HG03064 (cell line): ENCODE results near the gene GMPR2.
"Not testable (repeated sequence)": the region's sequence is repeated elsewhere in the genome, so short reads cannot be mapped to it uniquely, and the experiment has no call there.

ENCODE experiments used
- ATAC-seq: cut with Tn5 transposase; IDR thresholded peaks from one replicate; pipeline ENCODE4 v1.9.1; 2021; ENCODE audit warnings: low read depth; ENCODE audit not compliant: unreplicated experiment

GMPR2 gene

DNA sequence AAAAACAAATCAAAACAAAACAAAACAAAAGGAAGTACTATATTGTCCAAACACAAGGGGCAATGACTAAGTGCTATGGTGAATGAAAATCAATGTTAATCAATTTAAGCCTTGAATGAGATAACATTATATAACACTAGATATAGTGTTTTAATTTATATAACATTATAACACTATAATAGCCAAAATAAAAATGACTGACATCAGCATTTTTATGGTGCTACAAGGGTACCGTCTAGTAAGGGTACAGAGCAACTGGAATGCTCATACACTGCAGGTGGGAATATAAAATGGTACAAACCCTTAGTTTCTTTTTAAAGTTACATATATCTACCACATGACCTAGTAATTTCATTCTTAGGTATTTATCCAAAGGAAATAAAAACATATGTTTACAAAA is 6.3 kb upstream of the GMPR2 start:
- no peak for ATAC-seq

DNA sequence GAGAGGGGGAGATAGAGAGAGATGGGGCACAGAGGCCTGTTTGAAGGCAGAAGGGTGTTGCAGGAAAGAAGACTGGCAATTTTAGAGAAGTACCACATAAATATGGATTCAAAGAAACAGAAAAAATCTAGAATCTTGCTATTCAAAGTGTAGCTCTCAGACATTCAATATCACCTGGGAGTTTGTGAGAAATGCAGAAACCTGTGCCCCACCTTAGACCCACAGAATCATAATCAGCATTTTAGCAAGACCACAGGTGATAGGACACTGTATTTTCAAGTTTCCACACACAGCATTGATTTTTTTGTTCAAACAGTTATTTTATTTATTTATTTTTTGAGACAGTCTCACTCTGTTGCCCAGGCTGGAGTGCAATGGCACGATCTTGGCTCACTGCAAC is 3.8 kb upstream of the GMPR2 start:
- ATAC-seq: no peak

DNA sequence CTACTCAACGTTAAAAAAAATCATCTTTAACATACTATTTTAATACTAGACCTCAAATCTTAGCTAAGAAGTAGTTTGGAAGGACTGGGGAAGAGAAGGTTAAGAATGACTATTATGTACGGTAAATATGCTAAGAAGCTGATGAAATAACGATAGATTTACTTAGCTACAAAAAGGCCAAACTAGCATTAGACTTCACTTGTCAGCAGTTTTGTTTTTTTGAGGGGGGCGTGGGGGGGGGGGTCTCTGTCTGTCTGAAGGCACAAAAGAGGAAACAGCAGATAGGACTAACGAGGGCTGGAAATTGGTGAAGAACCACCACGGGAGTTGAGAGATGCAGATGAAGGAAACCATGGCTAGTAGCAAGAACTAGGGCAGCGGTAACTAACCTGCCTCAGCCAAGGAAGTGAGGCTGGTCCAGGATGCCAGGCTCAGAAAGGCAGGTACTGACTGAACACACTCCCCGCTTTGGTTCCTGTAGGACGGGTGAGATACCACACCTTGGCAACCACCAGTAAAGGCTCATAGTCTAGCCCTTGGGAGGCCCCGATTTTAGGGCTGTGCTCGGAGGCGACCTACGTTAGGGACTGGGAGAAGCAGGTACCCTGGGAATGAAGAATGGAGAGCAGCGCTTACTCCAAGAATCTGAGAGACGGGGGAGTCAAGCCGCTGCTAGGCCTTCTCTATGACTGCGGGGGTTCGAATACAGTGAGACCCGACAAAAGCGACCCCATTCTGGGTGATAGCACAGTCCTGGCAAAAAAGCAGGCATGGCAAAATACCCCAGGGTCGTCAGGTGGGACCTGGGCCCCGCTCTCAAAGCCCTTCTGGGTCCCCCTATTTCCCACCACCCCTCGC is 1.2 kb upstream of the GMPR2 start:
- ATAC-seq: no peak

DNA sequence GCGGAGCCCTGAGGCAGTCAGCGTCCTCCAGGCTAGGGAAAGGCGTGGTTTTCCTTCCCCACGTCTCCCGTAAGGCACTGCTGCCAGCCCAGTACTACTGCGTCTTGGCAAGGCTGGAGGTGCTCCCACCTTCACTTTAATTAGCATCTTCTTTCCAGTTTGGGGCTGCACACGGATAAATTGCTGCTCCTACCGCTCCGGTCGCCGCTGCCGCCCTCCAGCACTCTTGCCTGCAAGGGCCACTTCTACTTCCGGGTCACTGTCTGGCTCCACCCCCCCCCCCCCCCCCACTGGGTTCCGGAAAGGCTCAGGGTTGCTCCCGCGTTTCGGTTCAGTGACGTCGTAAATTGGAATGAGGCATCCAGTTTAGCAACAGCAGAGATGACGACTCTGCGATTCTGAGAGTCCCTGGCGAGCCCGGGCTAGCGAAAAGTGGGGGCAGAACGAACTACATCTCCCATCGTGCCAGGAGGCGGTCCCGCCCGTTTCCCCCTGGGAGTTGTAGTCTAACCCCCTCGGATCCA is 546 bp upstream of the GMPR2 start, which contains the start of gene NEDD8:
Gene NEDD8 (minus strand): TSS at position 247 of the 524 bp plus-strand sequence. CDS start 100 bp downstream, at position 147.
- peak; percentile 72 for ATAC-seq

DNA sequence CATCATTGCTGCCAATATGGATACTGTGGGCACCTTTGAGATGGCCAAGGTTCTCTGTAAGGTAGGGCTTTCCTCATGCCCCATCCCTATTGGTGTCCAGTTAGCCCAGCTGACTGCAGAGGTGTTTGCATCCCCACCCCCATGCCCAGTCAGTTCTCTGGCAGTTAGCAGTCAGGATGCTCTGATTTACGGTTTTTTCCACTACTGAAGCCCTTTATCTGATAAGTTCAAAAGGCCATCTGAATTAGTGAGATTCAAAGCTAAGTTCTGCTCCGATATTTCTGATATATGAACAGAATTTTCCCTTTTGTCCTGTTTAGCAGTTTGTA is 773 bp downstream of the GMPR2 start:
- no peak for ATAC-seq

DNA sequence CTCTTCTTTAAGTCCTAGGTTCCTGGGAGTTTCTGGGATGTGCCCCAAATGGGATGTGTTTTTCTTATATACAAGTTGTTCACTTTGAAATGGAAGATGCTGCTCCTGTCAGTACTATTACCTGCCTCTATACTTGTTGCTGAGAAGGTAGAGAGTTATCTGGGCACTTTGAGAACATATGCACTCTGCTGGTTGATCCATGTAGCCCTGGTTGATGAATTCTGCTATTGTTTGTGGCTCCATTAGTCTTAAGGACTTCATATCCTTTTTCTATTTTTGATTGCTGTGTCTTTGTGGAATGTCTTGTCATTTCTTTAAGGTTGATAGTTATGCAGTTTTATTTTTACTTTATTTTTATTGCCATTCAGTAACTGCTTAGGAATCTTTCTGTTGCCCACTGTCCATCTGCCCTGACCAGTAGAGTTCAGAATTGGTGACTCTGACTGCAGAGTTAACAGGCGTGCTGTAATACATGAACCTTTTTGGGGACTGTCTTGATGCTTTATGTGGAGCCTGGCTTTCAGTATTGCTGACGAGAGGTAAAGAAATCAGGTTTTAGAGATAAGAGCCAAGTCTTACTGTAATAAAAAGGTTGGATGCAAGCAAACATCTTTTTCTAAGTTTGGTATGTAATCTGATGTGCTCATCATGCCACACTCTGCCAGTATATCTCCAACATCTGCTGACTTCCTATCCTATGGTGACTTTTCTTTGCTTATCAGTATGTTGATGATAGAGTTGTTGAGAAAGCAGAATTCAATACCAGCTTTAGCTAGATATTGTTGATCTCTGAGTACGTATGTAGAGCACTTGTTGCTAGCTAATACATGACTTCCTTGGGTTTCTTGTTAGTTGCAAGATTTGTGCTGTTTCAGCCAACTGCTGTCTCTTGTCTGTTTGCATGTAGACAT is 1.6 kb downstream of the GMPR2 start:
- ATAC-seq: no peak

DNA sequence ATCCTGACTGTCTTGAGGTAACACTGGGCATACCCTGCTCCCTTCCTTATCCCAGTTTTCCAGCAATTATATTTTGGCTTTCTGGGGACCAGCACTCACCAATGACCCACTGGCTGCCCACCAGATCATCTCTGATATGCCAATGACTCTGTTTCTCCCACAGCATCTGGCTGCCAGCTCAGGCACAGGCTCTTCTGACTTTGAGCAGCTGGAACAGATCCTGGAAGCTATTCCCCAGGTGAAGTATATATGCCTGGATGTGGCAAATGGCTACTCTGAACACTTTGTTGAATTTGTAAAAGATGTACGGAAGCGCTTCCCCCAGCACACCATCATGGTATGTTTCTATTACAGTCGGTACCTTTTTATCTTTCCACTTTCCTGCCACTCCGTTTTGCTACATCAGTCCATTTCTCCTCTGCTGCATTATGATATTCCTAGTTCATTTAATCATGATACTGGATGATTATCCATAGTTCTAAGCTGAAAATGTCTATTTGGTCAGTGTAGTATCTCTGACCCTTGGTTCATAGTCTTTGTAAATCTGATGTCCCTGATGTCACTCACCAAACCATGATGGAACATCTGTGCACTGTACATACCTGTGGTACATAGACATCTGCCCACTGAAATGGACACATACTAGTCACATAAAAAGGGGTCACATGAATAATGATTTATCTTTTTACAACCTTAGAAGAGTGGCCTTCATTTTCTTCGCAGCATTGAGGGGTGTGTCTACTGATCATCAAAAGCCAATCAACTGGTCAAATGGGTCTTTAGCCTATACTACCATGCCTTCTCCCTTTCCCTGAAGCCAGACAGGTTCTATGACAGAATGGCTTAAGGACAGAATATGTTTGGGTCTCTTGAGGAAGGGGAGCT is 3.3 kb downstream of the GMPR2 start:
- ATAC-seq: no peak

DNA sequence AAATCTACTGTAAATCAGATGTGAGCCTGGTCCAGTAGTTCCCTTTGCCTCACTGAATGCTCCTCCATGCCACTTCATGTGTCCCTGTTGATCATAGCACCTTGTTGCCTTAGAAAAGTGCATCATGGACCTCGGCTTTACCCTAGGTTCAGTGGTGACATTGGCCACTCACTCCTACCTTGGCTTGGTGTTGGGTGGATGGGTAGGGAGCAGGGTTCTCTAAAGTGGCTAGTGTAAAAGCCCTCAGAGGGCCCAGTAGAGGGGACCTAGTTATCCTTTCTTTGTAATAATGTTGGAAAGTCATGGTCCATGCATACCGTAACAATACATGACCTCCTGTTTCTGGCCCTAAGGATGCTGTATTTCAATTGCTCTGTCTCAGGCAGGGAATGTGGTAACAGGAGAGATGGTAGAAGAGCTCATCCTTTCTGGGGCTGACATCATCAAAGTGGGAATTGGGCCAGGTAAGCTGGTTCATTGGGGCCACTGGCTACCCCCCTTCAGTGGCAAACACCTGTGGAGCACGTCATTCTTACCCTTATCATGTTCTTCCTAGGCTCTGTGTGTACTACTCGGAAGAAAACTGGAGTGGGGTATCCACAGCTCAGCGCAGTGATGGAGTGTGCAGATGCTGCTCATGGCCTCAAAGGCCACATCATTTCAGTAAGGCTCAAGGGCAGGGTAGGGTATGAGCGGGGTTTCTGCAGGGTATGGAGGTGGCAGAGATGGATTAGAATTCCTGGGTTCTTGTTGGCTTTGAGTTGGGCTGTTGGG is 4.1 kb downstream of the GMPR2 start:
- no peak for ATAC-seq

DNA sequence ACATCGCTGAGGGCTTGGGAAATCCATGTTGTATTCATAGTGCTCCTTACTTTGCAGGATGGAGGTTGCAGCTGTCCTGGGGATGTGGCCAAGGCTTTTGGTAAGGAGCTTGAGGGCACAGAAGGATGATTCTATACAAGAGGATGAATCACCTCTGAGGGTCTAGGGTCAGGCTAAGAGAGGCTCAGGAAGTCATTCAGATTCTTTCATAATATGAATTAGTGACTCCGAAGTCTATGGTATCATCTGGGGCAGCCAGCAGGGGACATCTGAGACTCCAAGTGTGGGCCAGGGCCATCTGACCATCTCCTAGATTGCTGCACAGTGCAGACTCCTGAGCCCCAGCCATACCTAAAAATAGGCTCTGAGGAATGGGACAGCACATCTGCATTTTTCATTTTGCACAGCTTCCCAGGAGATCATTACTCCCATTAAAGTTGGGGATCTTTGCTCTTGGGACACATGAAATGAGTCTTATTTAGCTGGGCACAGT is 4.8 kb downstream of the GMPR2 start:
- no peak for ATAC-seq

DNA sequence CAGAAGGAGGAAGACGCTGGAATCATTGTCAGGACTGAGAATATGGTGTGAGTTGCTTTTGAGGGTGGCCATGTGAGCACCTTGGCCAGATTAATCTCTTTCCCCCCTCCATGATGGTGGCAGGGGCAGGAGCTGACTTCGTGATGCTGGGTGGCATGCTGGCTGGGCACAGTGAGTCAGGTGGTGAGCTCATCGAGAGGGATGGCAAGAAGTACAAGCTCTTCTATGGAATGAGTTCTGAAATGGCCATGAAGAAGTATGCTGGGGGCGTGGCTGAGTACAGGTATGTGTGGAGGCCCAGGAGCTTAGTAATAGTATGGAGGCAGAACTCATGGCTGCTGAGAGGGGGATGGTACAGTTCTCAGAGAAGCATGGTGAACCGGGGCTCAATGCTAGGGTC is 5.4 kb downstream of the GMPR2 start:
- no peak for ATAC-seq

DNA sequence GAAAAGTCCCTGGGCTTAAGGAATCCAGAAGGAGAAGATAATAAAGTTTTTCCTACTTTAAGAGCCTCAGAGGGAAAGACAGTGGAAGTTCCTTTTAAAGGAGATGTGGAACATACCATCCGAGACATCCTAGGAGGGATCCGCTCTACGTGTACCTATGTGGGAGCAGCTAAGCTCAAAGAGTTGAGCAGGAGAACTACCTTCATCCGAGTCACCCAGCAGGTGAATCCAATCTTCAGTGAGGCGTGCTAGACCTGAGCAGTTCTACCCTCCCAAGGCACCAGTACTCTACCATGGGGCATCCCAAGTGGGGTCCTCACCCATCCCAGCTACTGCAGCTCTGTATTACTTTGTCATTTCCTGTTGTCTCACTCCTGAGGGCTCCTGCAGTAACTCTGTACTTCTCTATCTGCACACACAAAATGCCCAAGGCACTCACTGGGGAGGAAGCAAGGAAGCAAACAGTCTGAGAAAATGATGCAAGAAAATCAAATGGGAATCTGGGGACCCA is 5.9 kb downstream of the GMPR2 start:
- no peak for ATAC-seq

DNA sequence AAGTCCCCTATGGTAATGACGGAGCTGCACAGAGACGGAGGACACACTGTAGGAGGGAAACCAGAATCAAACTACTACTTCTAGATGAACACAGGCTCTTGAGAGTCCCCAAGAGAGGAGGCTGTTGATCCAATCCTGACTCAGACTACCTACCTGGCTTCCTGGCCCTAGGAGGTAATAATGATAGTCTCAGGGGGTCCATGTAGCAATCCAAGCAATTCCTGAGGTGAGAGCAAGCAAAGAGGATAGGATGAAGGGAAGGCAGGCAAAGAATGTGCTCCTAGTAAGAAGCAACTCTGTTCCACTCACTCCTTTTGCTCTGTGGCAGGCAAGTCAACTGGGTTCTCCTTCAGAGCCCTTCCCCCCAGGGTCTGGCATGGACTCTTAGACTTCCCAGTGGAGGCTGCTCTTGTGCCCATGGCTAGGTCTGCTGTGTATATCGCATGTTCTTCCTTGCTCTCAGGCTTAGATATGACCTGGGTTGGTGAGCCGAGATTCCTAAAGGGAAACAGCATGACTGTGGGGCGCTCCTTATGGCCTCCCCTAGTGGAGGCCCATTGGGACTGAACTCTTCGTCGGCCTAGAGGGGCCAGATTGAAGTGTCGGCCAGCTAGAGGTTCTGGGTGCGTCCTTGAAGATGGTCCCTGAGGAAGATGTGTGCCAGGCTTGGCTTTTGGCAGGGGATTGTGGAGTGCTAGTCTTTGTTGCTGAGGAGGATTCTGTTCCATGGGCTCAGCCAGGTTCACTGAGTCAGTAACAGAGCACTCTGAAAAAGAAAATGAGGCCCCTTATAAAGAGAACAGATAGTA is 7.6 kb downstream of the GMPR2 start:
- ATAC-seq: no peak

DNA sequence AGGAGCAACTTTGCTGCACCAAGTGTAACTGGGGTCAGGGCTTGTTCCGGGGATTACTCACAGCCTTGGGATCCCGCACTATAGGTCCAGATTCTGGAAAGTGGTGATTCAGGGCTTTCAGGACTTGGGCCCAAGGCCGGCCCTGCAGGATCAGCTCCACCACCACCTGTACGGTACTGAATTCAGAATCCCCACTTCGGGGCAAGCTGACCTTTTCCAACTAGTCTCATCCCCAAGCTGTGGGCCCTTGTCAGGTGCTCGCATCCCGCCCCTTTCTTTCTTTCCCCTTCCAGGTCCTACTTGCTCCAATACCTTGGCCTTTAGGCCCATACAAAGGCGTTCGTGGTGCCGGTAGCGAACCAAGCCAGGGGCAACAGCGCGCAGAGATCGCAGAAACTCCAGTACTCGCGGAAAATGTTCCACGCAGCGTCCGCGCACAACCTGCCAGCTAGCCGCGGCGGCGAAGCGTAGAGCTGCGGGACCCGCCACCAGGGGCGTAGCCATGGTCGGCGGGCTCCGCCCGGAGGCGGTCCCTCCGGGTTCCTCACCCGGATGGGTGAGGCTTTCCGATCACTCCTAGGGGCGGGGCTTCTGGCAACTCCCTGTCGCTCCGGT is 9.2 kb downstream of the GMPR2 start:
- peak; percentile 78 for ATAC-seq

DNA sequence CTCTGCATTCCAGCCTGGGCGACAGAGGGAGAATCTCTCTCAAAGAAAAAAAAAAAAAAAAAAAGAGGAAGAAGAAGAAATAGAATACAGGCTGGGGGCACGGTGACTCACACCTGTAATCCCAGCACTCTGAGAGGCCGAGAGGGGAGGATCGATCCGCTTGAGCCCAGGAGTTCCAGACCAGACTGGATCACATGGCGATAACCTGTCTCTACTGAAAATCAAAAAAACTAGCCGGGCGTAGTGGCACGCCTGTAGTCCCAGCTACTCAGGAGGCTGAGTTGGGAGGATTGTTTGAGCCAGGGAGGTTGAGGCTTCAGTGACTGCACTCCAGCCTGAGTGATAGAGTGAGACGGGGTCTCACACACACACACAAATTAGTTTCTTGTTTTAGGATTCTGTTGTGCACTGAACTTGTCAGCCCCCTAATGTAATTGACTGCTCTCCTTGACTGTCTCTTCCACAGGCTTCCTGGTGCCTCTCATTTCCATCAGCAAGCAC is 10.7 kb downstream of the GMPR2 start:
- ATAC-seq: no peak

DNA sequence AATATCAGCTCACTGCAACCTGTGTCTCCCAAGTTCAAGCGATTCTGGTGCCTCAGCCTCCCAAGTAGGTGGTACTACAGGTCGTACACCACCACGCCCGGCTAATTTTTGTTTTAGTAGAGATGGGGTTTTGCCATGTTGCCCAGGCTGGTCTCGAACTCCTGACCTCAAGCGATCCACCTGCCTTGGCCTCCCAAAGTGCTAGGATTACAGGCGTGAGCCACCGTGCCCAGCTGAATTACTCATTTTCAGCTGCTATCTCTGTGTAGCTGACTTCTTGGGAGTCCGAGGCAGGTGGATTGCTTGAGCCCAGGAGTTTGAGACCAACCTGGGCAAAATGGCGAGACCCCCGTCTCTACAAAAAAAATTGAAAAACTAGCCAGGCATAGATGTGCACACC is 12.6 kb downstream of the GMPR2 start:
- not testable (repeated sequence) for ATAC-seq

DNA sequence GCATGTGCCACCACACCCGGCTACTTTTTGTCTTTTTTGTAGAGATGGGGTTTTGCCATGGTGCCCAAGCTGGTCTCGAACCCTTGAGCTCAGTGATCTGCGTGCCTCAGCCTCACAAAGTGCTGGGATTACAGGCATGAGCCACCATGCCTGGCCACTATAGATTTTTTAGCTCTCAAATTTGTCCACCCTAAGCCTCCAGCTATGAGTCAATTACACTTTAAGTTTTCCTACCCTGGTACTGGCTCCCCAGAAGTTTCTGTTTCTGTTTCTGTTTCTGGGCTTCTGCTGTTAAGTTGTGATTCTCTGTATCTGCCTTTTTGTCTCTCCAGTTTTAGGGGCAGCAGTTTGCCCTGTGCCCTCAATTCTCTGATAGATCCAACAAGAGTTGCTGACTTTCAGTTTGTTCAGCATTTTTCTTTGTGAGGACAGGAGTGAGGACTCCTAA is 14.1 kb downstream of the GMPR2 start:
- no peak for ATAC-seq

DNA sequence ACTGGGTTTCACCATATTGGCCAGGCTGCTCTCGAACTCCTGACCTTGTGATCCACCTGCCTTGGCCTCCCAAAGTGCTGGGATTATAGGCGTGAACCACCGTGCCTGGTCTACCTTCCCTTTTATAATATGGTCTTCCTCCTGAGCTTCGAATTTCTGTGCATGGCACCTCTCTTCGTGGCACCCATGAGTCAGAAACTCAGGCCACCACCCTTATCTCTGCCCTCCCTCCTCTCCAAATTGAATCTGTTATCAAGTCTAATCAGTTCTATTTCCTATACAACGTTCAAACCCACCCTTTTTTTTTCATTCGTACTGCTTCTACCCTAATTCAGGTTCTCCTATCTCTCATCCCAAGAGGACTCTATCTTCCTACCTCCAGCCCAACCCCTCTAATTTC is 14.7 kb downstream of the GMPR2 start:
- no peak for ATAC-seq
